ENCODE results near the gene DDAH1.

DDAH1 gene

GRCh38 chr1:85300140-85300539 is 164.8 kb downstream of the DDAH1 start:
- H3K9me3 Mint-ChIP-seq = no peaks in the 10 kb centered on the region

GRCh38 chr1:85297855-85298629 is 166.9 kb downstream of the DDAH1 start:
- Mint-ChIP-seq H3K27me3 (ENCODE audit: low read depth) (no peaks in the 10 kb centered on the region), H3K4me1 (peaks cover 24% of the 10 kb centered on the region), H3K27ac (peak overlapping the region; percentile 19 to 64 (median 52)), H3K36me3 (ENCODE audit: low read depth) (no peaks in the 10 kb centered on the region), H3K9me3 (no peaks in the 10 kb centered on the region), H3K4me3 (peak overlapping the region in 1 of 3 experiments; percentile 1)
- TF ChIP-seq CTCF (IDR thresholded peaks at IDR 0.05; ENCODE audit: unreplicated experiment in 3 of 3) = no peak

More at GRCh38 chr1:85300140-85300539, 164.8 kb downstream of the DDAH1 start:
- TF ChIP-seq CTCF (IDR thresholded peaks at IDR 0.05; ENCODE audit: unreplicated experiment in 3 of 3) = no peak
- no peaks in the 10 kb centered on the region for H3K27me3 Mint-ChIP-seq (ENCODE audit: low read depth)
- H3K4me3 Mint-ChIP-seq = no peak overlapping the region
- peaks cover 19% of the 10 kb centered on the region for H3K4me1 Mint-ChIP-seq
- H3K36me3 Mint-ChIP-seq (ENCODE audit: low read depth) = no peaks in the 10 kb centered on the region
- no peak overlapping the region for H3K27ac Mint-ChIP-seq

GRCh38 chr1:85297538-85297854 is 167.5 kb downstream of the DDAH1 start:
- Mint-ChIP-seq H3K9me3 (no peaks in the 10 kb centered on the region), H3K27ac (peak overlapping the region; percentile 19 to 64 (median 52)), H3K27me3 (ENCODE audit: low read depth) (no peaks in the 10 kb centered on the region)

GRCh38 chr1:85296980-85297379 is 168.0 kb downstream of the DDAH1 start:
- Mint-ChIP-seq H3K27me3 (ENCODE audit: low read depth) (no peaks in the 10 kb centered on the region), H3K36me3 (ENCODE audit: low read depth) (no peaks in the 10 kb centered on the region), H3K4me3 (no peak overlapping the region), H3K27ac (peak overlapping the region in 2 of 3 experiments; percentile 19 to 52), H3K9me3 (no peaks in the 10 kb centered on the region), H3K4me1 (peaks cover 24% of the 10 kb centered on the region)
- no peak for TF ChIP-seq CTCF (IDR thresholded peaks at IDR 0.05; ENCODE audit: unreplicated experiment in 3 of 3)

More at GRCh38 chr1:85297538-85297854, 167.5 kb downstream of the DDAH1 start:
- H3K36me3 Mint-ChIP-seq (ENCODE audit: low read depth) = no peaks in the 10 kb centered on the region
- peaks cover 24% of the 10 kb centered on the region for H3K4me1 Mint-ChIP-seq
- TF ChIP-seq CTCF (IDR thresholded peaks at IDR 0.05; ENCODE audit: unreplicated experiment in 3 of 3) = no peak
- H3K4me3 Mint-ChIP-seq = peak overlapping the region in 1 of 3 experiments; percentile 1

GRCh38 chr1:85295654-85296053 is 169.3 kb downstream of the DDAH1 start:
- Mint-ChIP-seq H3K27ac (no peak overlapping the region), H3K9me3 (no peaks in the 10 kb centered on the region), H3K4me3 (no peak overlapping the region), H3K36me3 (ENCODE audit: low read depth) (no peaks in the 10 kb centered on the region), H3K27me3 (ENCODE audit: low read depth) (no peaks in the 10 kb centered on the region), H3K4me1 (peaks cover 24% of the 10 kb centered on the region)
- no peak for TF ChIP-seq CTCF (IDR thresholded peaks at IDR 0.05; ENCODE audit: unreplicated experiment in 3 of 3)

- H3K9me3 Mint-ChIP-seq = no peaks in the 10 kb centered on the region
- no peak overlapping the region for H3K27ac Mint-ChIP-seq
- H3K4me3 Mint-ChIP-seq = no peak overlapping the region
- no peaks in the 10 kb centered on the region for H3K36me3 Mint-ChIP-seq (ENCODE audit: low read depth)
- H3K27me3 Mint-ChIP-seq (ENCODE audit: low read depth) = no peaks in the 10 kb centered on the region
- H3K4me1 Mint-ChIP-seq = peaks cover 24% of the 10 kb centered on the region
- no peak for TF ChIP-seq CTCF (IDR thresholded peaks at IDR 0.05; ENCODE audit: unreplicated experiment in 3 of 3)
These were observed 169.9 kb downstream of the DDAH1 start for GRCh38 chr1:85295006-85295431.

All from nephron (organoid).